Glomerular visceral epithelial cell (primary cell): ENCODE data around the gene C3.

ENCODE experiments used
- DNase-seq: peaks from one replicate; pipeline ENCODE4 v3.0.0-alpha.2; 2016; ENCODE audit errors: extremely low spot score

Gene C3

DNA sequence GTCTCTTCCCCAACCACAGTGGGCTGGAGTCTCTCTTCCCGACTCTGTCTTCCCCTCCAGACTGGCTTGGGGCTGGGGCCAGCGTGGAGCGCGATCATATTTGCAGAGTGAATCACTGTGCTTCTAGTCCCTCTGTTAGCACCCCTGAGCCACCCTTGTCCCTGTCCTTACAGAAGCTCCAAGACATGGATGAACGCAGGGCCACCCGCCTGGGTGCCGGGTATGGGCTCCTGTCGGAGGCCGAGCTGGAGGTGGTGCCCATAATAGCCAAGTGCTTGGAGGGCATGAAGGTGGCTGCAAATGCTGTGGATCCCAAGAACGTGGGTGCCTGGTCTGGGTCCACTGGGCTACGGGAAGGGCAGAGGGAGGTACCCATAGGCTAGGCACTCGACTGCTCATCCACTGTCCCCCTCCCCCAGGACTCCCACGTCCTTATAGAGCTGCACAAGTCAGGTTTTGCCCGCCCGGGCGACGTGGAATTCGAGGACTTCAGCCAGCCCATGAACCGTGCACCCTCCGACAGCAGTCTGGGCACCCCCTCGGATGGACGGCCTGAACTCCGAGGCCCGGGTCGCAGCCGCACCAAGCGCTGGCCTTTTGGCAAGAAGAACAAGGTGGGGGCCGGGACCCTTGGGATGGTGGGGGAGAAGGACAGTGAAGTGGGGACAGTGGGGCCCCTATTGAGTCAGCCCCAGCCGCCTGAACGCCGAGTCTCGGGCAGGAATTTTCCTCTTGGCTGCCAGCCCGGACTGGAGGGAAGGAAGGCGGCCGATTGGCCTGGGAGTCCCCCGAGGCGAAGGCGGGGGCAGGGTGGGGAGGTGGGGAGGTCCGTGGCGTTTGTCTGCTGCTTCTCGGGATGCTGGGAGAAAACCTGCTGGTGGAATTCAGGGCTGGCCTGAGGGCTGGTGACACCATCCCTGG, 24.2 kb upstream of the C3 start:
- peak; percentile 90 for DNase-seq

DNA sequence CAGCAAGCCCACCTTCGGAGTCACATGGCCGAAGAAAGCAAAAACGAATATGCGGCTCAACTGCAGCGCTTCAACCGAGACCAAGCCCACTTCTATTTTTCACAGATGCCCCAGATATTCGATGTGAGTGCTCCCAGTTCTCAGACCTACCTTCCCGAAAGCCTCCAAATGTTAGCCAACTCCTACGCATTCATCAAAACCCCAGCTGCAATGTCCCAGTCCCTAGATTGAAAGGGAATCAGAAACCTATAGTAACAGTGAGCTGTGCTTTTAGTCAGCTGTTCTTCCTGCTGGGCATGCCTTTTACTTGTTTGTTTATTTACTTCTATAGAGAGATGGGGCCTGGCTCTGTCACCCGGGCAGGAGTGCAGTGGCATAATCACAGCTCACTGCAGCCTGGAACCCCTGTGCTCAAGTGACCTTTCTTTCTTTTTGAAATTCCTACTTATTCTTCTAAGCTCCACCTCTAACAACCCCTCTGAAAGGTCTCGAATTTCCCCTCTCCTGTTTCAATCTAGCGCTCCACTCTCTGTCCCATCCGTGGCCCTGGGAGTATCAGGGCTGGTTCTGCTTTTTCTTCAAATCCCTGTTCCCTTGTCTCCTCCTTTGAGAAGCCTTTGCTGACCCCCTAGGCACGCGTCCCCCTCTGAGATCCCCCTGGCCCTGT, 23.4 kb upstream of the C3 start:
- DNase-seq, result no peak

DNA sequence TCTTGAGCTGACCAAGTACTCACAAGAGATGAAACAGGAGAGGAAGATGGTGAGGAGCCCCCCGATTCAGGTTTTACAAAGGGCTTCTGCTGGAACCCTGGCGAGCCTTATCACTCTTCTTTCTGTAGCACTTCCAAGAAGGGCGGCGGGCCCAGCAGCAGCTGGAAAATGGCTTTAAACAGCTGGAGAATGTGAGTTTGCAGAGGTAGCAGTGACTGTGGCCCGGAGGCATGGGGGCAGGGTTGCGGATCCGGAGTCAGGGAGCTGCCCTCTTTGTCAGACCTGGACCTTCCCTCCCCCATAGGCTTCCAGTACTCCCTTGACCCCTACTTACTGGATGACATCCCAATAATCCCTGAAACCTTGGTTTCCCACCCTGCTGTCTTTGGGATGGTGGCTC, 22.6 kb upstream of the C3 start:
- DNase-seq, result no peak

DNA sequence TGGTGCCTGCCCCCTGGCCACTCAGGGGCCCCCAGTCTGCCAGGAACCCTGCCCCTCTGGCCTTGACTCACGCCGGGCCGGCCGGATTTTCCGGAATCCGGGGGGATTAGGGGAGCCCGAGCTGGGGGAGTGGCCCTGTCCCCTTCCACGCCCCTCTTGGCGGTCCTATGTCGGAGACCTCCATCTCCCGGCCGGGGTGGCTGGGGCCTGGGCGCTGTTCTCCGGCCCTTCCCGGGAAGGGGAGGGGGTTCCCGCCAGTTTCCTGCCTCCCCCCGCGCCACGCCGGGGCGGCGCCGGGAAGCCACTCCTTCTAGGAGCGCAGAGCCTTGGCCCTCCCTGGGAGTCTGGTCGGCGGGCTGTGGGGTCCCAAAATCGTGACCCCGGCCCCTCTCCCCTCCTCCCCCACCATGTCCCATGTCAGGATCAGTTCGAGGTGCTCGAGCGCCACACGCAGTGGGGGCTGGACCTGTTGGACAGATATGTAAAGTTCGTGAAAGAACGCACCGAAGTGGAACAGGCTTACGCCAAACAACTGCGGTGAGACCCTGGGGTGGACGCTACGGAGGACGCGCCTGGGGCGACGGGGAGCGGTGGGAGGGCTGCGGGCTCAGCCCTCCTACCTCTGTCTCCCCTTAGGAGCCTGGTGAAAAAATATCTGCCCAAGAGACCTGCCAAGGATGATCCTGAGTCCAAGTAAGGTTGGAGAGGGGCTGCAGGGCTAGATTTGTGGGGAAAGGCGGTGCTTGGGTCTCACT, 20.3 kb upstream of the C3 start:
- DNase-seq, result peak; percentile 73

DNA sequence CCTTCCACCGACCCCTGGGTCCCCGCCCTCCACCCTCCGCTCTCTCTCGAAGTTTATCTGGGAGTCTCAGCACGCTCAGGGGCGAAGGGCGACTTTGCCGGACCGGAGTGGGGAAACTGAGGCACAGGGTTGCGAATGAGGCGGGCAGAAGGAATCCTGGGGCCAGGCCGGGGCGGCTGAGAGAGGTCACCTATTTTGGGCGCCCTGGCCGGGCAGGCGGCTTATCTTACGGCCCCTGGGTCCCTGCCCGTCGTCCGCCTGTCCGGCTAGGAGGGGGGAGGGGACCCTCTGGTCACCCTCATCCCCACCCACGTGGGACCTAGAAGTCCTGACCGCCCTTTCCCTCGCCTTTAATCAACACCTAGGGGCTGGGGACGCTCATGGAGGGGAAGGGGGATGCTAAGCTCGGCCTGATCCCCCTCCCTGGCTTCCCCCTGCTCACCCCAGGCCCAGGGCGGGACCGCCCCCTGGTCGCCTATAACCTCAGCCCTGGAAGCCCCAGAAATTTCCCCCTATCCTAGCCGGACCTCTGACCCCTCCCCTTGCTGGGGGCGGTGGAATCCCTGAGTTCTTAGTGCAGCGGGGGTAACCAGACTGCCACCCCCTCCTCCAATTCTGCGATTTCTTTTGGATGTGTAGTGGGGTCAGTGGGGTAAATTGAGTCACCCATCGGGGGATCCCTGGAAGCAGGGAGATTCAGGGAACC, 19.6 kb upstream of the C3 start:
- peak; percentile 46 for DNase-seq

DNA sequence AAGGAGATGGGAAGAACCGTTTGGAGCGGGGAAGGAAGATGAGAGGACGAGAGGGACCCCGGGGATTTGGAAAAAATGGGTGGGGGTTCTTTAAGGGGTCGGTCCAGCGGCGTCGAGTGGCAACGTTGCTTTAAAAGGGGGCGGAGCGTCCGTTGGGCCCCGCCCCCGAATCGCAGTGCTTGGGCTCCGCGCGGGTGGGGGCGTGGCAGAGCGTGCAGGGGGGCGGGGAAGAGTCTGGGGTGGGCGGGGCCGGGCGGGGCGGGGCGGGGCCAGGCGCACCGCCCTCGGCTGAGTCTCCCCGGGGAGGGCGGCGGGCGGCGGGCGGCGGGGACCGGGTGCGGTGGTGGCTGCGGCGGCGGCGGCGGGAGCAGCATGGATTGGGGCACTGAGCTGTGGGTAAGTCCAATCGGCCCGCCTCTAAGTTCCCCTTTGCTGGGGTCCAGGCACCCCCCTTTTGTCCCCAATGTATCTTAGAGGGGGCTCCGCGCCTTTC, 19.0 kb upstream of the C3 start, which contains the start of gene TRIP10:
TSS of gene TRIP10 (plus strand) at position 291 of the 493 bp plus-strand sequence. CDS start at position 373, 82 bp downstream.
- DNase-seq, result peak; percentile 88

DNA sequence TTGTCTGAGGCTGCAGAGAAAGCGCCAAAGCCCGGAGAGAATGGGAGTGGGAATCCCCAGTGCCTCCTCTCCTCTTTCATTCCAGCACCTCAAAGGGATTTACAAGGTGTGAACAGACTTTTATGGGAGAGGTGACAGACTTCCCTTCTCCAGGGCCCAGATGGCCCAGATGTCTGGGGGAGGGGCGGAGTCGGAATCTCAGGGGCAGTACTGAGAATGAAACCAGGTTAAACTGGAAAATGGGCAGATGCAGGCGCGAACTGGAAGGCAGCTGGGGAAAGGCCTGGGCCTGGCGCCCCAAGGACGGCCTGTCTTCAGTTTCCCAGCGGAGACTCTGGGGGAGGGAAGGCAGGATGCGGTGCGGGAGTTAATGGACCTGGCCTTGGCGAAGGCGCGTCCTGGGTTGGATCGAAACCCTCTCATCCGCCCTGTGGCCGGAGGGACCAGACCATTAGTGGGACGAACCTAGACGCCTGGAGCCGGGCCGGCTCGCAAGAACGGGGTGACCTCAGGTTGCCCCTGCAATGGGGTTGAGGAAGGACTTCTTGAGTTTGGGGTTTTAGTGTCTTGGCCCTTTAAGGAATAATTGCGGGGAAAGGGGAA, 18.4 kb upstream of the C3 start:
- DNase-seq, result no peak

DNA sequence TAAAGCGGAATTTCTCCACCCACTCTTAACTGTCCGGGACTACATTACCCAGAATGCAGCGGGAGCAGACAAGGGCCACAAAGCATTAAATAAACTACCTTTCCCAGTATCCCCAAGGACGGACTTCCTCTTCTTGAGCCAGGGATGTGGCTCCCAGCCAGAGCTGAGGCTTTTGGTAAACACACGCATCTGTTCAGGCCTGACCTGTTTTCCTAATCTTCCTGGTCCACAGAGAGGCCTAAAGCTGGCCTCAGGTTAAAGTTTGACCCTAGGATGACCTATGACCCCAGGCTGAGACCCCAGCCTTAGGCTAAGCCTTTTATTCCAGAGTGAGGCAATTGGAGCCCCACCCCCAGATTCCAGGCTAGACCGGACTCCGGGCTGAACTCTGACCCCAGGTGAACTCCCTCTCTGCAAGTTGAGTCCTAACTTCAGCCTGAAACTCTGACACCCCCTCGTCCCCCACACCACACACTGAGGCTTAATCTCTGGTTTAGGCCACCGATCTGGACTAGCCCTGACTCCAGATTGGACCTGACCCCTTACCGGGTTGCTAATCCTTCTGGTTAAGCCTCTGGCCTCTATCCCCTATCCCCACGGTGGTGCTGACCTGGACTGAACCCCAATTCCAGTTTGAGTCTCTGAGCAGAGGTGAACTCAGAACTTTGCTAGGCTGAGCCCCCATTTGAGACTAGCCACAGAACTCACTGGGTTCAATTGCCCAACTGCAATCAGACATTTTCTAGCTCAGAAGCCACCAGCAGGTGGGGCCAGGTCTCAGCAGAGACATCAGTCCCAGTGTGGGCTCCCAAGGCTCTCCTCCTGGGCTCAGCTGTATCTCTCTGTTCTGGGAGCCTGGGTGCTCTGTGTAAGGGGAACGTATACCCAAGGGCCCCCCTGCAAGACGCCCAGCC, 17.7 kb upstream of the C3 start:
- DNase-seq, result peak; percentile 88

DNA sequence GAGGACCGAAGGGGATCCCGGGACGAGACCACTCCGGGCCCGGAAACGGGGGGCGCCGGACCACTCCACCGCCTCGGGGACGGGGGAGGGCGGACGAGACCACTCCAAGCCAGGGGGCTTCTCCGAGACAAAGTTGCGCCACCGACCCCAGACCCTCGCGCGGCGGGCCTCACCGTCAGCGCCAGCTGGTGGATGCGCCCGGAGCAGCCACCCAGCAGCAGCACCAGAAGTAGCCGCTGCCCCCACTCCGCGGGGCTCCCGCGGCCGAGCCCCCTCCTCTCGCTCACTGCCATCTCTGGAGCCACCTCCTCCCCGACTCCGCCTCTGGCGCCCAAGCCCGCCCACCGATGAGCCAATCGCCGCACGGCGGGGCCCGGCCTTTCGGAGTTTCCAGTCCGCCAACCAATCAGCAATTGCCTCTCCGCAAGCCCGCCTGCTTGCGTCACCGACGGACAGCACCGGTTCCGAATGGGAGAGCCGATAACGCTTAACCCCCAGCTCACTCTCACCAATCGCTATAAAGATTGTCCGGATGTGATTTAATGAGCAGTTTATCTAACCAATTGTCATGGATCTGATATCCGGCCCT, 16.9 kb upstream of the C3 start, which contains the start of gene GPR108:
TSS of gene GPR108 (minus strand) at position 297 of the 589 bp plus-strand sequence. CDS start at position 293, 4 bp downstream.
- peak; percentile 100 for DNase-seq

DNA sequence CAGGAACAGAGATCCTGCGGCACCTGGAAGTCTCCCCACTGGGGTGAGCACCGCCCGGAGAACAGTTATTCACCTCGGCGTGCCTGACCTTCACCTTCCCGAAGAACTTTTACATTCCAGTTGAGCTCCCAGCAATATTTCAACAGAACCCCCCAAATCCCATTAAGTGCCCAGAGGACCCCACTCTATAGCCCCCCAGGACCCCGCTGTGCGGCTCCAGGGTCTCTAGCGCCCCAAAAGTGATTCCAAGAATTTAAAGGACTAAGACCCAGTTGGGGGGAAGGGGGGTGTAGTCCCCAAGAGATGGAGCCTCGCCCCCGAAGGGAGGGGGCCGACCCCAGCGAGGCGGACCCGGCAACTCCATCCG, 16.4 kb upstream of the C3 start:
- DNase-seq, result no peak

DNA sequence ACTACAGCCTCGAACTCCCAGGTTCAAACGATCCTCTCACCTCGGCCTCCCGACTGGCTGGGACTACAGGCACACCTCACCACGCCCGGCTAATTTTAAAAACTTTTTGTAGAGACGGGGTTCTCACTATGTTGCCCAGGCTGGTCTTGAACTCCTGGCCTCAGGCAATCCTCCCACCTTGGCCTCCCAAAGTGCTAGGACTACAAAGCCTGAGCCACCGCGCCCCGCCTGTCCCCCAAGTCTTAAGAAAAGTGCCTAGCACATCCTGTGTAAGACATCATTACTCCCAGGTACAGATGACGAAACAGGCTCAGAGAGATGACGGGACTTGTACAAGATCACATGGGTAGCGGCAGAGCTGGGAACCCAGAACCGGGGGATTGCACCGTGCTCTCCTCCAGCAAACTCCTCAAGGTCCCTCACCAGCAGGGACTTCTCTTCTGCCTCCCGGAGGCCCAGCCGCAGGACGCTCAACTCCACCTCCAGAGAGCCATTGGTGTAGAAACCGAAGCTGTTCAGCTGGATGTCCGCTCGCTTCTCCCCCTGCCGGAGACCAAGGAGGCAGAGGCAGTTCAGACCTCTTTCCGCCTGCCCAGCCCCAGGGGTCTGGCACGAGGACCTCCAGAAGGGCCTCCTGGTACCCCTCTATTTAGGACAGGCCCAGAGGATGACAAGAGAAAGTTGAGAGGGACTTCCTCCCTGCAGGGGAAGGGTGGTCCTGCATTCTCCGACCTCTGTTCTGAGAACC, 15.9 kb upstream of the C3 start:
- DNase-seq, result peak; percentile 88

DNA sequence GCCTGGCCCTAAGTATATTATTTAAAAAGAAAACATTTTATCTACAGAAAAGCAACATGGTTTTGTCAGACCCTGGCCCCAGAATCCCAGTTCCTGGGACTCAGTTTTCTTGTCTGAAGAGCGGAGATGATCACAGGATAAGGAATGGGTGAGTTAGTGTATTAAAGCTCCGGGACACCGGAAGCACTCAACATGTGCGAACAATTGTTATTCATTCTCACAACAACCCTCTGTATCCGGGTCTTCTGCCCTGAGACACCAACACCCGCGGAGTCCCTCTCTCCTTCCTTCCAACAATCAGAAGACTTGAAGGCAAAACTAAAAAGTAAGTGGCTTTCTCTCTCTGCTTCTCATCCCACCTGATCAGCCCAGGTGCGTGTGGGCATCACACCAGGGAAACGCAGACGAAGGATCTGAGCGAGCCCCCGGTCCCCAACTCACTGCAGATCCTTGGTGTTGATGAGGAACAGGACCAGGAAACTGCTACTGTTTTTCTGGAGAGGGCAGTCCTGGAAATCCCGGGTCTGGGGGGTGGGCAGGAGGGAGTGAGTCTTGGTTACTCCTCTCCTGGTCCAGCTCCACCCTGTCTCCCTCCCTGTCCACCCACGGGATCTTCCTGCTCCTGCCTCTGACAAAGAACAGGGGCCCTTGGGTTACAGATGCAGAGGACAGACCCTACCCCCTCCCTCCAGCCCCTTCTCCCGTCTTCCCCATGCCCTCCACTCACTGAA, 14.9 kb upstream of the C3 start:
- DNase-seq, result no peak

DNA sequence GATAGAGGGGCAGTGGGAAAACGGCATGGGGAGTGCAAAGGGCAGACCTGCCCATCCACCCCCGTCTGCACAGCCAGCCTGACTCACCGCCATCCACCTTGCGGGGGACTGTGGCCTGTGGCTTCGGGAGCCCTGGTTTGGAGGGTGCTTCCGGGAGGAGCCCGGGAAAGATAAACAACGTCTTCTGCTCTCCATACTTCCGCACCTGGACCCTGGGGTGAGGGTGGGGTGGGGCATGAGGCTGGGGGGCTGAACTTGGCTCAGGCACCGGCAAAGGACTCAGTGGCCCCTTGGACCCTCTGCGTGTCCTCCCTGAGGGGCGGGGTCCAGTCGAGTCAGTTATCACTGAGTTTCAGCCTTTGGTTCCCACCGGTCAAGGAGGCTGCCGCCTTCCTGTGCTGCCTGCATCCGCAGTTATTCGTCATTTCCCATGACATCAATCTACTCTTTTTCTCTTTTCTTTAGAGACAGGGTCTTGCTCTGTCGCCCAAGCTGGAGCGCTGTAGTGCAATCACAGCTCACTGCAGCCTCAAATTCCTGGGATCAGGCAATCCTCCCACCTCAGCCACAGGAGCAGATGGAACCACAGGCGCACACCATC, 13.7 kb upstream of the C3 start:
- peak; percentile 45 for DNase-seq

DNA sequence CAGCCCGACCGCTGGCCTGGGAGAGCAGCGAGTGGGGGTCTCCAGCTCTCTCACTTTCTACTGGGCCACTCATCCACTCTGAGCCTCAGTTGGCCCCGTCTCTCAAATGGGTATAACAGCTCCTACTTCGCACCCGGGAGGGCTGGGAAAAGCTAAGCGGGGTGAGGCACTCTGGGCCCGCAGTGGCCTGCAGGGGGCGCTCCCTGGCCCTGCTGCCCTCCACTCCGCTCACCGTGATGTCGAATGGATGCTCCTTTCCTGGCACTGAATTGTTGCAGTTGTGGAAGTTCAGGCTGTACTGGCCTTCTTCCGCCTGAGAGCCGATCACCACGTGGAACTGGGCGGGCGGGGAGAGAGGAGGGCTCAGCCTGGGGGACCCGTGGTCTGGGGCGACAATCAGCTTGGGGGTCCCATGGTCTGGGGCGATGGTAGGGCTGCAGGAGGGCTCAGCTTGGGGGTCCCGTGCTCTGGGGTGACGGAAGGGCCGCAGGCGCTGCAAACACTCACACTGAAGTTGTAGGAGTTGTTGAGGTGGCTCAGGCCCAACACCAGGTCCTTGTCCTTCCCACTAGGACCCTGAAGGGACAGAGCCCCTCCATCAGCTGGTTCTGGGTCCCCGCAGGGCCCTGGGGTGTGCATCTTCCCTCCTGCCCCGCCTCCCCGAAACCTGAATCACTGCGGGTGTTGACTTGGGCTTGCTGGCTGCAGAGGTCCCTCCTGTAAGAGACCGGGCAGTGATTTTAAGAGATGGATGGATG, 13.1 kb upstream of the C3 start:
- no peak for DNase-seq

DNA sequence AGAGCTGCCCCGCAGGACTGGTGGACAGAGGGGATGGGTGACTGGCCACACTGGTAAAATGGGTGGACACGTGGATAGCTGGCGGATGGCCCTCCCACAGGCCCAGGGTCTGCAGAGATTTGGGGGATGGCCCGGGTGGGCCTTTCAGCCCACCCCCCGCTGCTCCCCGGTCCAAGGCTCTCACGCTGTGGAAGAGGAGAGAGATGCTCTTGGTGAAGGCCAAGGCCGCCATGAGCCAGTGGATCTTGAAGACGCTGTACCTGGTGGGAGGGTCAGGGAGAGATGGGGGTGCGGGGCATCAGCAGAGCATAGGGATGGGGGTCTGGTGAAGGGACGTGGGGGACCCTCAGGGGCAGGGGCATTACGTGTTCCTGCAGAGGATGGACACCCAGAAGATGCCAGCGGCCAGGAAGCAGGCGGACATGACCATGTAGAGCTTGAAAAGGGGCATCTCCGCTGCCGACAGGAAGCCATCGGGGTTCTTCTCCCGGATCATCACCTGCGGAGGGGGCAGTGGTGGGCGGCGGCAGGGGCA, 12.4 kb upstream of the C3 start:
- no peak for DNase-seq

DNA sequence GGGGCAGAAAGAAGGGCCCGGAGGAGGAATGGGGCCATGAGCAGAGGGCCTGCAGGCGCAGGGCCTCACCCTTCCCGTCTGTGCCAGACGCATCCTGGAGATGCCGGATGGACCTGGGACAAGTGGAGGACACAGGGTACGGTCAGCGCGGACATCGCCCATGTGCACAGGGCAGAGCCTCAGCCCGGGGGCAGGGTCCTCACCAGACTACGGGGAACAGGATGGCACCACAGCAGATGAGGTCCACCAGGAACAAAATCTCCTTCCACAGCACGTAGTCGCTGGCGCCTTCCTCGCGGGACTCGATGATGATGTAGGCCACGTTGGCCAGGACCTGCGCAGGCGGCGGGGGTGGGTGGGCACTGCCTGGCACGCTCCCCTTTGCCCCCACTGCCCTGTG, 11.4 kb upstream of the C3 start:
- no peak for DNase-seq
